A549 (cell line): ENCODE results near the gene PRELP. TPM values are rescaled to one million over a fixed set of nuclear protein-coding genes. Genes with fewer than 3 reads are reported as not detected.

ENCODE experiments used
- ATAC-seq, 2 experiments: fragments of 200-7000 bp in 1 of 2; fragments of >200 bp in 1 of 2; cut with Nextera tagmentation in 1 of 2; cut with Tn5 transposase in 1 of 2; 3 replicates each; pipeline versions ENCODE4 v1.8.0 to v1.9.1; 2018 to 2020; ENCODE audit warnings: mild to moderate bottlenecking in 1 of 2, moderate library complexity in 1 of 2
- CTCF ChIA-PET: fragments of 300-600 bp; sonication (Branson Sonifier 250); formaldehyde crosslinking; extraction: SDS; loops from one replicate; lab custom pipeline; 2021; ENCODE audit warnings: antibody characterized with exemption, inconsistent platforms; lab: Yijun Ruan, JAX
- POLR2A ChIA-PET: fragments of 350-600 bp; formaldehyde crosslinking; extraction: SDS; loops from one replicate; lab custom pipeline; 2021; ENCODE audit warnings: antibody characterized with exemption, inconsistent platforms; lab: Yijun Ruan, JAX
- DNase-seq, 2 experiments: peaks; one replicate each; pipeline versions ENCODE4 v3.0.0 to v3.0.0-alpha.2; 2011 to 2016; ENCODE audit warnings: low read depth in 1 of 2, low spot score in 1 of 2
- FAIRE-seq: peaks from 2 replicates; lab custom pipeline; 2011; peaks lifted over from hg19 to GRCh38; lab: Jason Lieb, UNC
- H3K27ac ChIP-seq, 2 experiments: fragments of >200 bp; sonication (Bioruptor Twin); formaldehyde crosslinking; 3 replicates each; pipeline ENCODE4 v1.5.1; 2016 to 2017
- H3K4me1 ChIP-seq: fragments of >200 bp; sonication (Bioruptor Twin); formaldehyde crosslinking; 3 replicates; pipeline ENCODE4 v1.6.1; 2016
- H3K4me2 ChIP-seq: fragments of >200 bp; sonication (Bioruptor Twin); formaldehyde crosslinking; 3 replicates; pipeline ENCODE4 v1.6.1; 2016
- H3K4me3 ChIP-seq: fragments of >200 bp; sonication (Bioruptor Twin); formaldehyde crosslinking; 3 replicates; pipeline ENCODE4 v1.5.1; 2016
- H3K9me3 ChIP-seq: fragments of >200 bp; sonication (Bioruptor Twin); formaldehyde crosslinking; 3 replicates; pipeline ENCODE4 v1.6.1; 2016
- BHLHE40 ChIP-seq: IDR thresholded peaks from 2 replicates; pipeline ENCODE4 v1.6.1; 2012; ENCODE audit warnings: low read depth, low read length, inconsistent platforms
- HOXB5 ChIP-seq: fragments of 250-450 bp; sonication (Bioruptor Pico); IDR thresholded peaks from 2 replicates; pipeline ENCODE4 v1.5.0; 2020; ENCODE audit warnings: mild to moderate bottlenecking, moderate library complexity
- MAFK ChIP-seq: fragments of 450-650 bp; IDR thresholded peaks from 2 replicates; pipeline ENCODE4 v1.6.1; 2014; ENCODE audit not compliant: partially characterized antibody
- MYC ChIP-seq: IDR thresholded peaks from 2 replicates; pipeline ENCODE4 v1.6.1; 2012; ENCODE audit warnings: mild to moderate bottlenecking, inconsistent platforms, low read length, improper control_type of control experiment, borderline replicate concordance
- NR3C1 ChIP-seq: fragments of >200 bp; sonication (Bioruptor Twin); formaldehyde crosslinking; IDR thresholded peaks from 3 replicates; pipeline ENCODE4 v1.6.1; 2017
- POLR2AphosphoS2 ChIP-seq: conservative IDR thresholded peaks from 2 replicates; pipeline ENCODE4 v1.6.1; 2012; ENCODE audit warnings: low read length, improper control_type of control experiment, inconsistent platforms
- RARB ChIP-seq: fragments of 250-450 bp; sonication (Bioruptor Pico); IDR thresholded peaks from 2 replicates; pipeline ENCODE4 v1.8.0; 2021; ENCODE audit warnings: mild to moderate bottlenecking, moderate library complexity
- REST ChIP-seq: fragments of 200-600 bp; sonication (generic); IDR thresholded peaks from 2 replicates; pipeline ENCODE4 v1.6.1; 2016; ENCODE audit warnings: antibody characterized with exemption, mild to moderate bottlenecking, moderate library complexity
- SMC3 ChIP-seq: fragments of >200 bp; sonication (Bioruptor Twin); formaldehyde crosslinking; IDR thresholded peaks from 3 replicates; pipeline ENCODE4 v1.6.1; 2018; ENCODE audit warnings: inconsistent platforms
- TP53 ChIP-seq: fragments of 250-450 bp; sonication (Bioruptor Pico); IDR thresholded peaks from 2 replicates; pipeline ENCODE4 v1.5.0; 2021; ENCODE audit warnings: mild to moderate bottlenecking, moderate library complexity
- ZSCAN20 ChIP-seq: fragments of 250-450 bp; sonication (Bioruptor Pico); IDR thresholded peaks from 2 replicates; pipeline ENCODE4 v1.8.0; 2022; ENCODE audit warnings: mild to moderate bottlenecking, moderate library complexity
- WGBS: methylation state at CpG from one replicate; pipeline ENCODE4 v1.1.6; 2017; ENCODE audit errors: missing lambda C conversion rate; 5-methylcytosine and 5-hydroxymethylcytosine counted together
- polyA plus RNA-seq, 4 experiments: library from polyadenylated mRNA; depleted of rRNA in 3 of 4; stranded (reverse); fragments of >200 nt; fragmentation: RNase III in 1 of 4; extraction: RNeasy Plus Mini Kit Qiagen cat#74134 plus additional on column Dnase treatment in 1 of 4; gene quantifications; 2 replicates in 3 of 4; 3 replicates in 1 of 4; pipeline ENCODE4 v1.2.3, GENCODE V29; 2011 to 2017
- TF ChIP-seq, protein P1 (sequence below): fragments of 250-450 bp; sonication (Bioruptor Pico); IDR thresholded peaks from 2 replicates; pipeline ENCODE4 v1.5.0; 2021; ENCODE audit warnings: mild to moderate bottlenecking, moderate library complexity, borderline replicate concordance

Gene PRELP
- polyA plus RNA-seq, 2 of the 4 experiments (the other 2 are of a cell fraction) = not detected

GRCh38 chr1:203480084-203480483 lies 4.5 kb downstream of the PRELP start:
- H3K4me1 ChIP-seq = peaks cover 13% of the 10 kb centered on the region
- DNase-seq = no peak
- no peak for TF ChIP-seq MAFK
- TF ChIP-seq, all 56 proteins: peak for 0
- ChIA-PET CTCF (interaction anchor here (0.6 to 25.5 kb wide), 7 partner anchors 9 to 222 kb away, joined by 3 to 352 read pairs (median 4); partner anchors contain the start of gene OPTC), POLR2A (no interaction called here)
- H3K27ac ChIP-seq = peak overlapping the region in 1 of 2 experiments; percentile 50; a peak in 1 of 6 replicates
- 0 out of 3 replicates have a peak overlapping the region, but pooled peaks have one; percentile 28 for H3K4me2 ChIP-seq
- ATAC-seq = peak in 1 of 2 experiments; percentile 27; a peak in 3 of 6 replicates
- H3K9me3 ChIP-seq = no peaks in the 10 kb centered on the region
- FAIRE-seq = no peak
- WGBS = 55% methylated on average over 2 of the region's 2 CpGs
- no peak overlapping the region for H3K4me3 ChIP-seq

DNA sequence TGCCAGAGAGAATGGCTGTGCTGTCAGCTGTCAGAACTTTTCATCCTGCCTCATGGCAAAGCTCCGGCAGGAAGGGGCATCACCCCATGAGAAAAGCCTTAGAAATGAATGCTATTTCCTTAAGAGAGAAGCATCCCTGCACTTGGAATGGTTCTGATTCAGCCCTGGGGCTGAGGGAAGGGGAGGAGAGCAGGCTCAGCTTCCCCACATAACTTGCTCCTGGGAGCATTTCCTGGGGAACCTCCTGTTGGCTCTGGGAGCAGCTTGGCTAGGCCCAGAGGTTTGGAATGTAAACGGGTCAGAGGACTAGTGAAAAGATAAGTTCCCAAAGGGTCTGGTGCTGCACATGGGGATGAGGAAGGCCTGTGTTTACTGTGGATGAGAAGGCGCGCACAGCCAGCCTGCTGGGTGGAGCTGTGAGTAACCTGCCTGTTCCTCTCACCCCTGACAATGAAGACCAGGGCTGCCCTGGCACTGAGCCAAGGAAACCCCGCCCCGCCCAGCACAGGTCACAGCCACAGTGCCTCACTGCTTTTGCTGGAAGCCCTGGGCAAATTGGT lies 5.0 kb downstream of the PRELP start:
- WGBS = 11% methylated on average over 4 of the region's 6 CpGs
- ChIA-PET CTCF (interaction anchor here (0.6 to 25.5 kb wide), 8 partner anchors 8 to 222 kb away, joined by 3 to 352 read pairs (median 4); partner anchors contain the start of gene OPTC), POLR2A (no interaction called here)

GRCh38 chr1:203481196-203481595 lies 5.6 kb downstream of the PRELP start:
- POLR2A ChIA-PET = no interaction called here
- CTCF ChIA-PET = interaction anchor here (1.0 to 25.5 kb wide), 5 partner anchors 8 to 221 kb away, joined by 3 to 352 read pairs (median 4); no protein-coding TSS in a partner anchor
- DNase-seq (no peak), ATAC-seq (no peak), FAIRE-seq (no peak)
- H3K9me3 ChIP-seq = no peaks in the 10 kb centered on the region
- no peak overlapping the region for H3K27ac ChIP-seq
- TF ChIP-seq BHLHE40 (no peak), TP53 (CRISPR knock-in tag) (no peak), ZSCAN20 (CRISPR knock-in tag) (no peak), MYC (no peak), REST (no peak), NR3C1 (no peak), SMC3 (no peak), MAFK (no peak), RARB (no peak)
- TF ChIP-seq, protein P1, sequence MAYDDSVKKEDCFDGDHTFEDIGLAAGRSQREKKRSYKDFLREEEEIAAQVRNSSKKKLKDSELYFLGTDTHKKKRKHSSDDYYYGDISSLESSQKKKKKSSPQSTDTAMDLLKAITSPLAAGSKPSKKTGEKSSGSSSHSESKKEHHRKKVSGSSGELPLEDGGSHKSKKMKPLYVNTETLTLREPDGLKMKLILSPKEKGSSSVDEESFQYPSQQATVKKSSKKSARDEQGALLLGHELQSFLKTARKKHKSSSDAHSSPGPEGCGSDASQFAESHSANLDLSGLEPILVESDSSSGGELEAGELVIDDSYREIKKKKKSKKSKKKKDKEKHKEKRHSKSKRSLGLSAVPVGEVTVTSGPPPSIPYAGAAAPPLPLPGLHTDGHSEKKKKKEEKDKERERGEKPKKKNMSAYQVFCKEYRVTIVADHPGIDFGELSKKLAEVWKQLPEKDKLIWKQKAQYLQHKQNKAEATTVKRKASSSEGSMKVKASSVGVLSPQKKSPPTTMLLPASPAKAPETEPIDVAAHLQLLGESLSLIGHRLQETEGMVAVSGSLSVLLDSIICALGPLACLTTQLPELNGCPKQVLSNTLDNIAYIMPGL (CRISPR knock-in tag) = no peak
- H3K4me2 ChIP-seq = peak overlapping the region; percentile 28; the same call in 2 of the 3 replicates
- WGBS = 82% methylated on average over 1 of the region's 1 CpG
- no peak overlapping the region for H3K4me3 ChIP-seq
- peaks cover 13% of the 10 kb centered on the region for H3K4me1 ChIP-seq

More for the DNA sequence above, 5.0 kb downstream of the PRELP start:
- H3K4me2 ChIP-seq = peak overlapping the region; percentile 28; the same call in 2 of the 3 replicates
- H3K9me3 ChIP-seq = no peaks in the 10 kb centered on the region
- ATAC-seq = peak; percentile 44 to 74; a peak in 3 of 6 replicates
- TF ChIP-seq HOXB5 (CRISPR knock-in tag) = no peak
- TF ChIP-seq POLR2AphosphoS2 = no peak
- H3K4me3 ChIP-seq = no peak overlapping the region
- peaks cover 13% of the 10 kb centered on the region for H3K4me1 ChIP-seq
- peak overlapping the region in 1 of 2 experiments; percentile 50; a peak in 2 of 6 replicates for H3K27ac ChIP-seq
- peak; percentile 44 to 63 for DNase-seq
- no peak for FAIRE-seq
